GM10248 (cell line): Measurements from ENCODE around the gene RLIM.
"Not testable (repeated sequence)": the region's sequence is repeated elsewhere in the genome, so short reads cannot be mapped to it uniquely, and the experiment has no call there.

Experiments
- CTCF ChIA-PET: fragments of 300-600 bp; sonication (Branson Sonifier 250); formaldehyde crosslinking; extraction: SDS; loops from one replicate; lab custom pipeline; 2021; ENCODE audit warnings: antibody characterized with exemption; lab: Yijun Ruan, JAX
- POLR2A ChIA-PET: fragments of 350-650 bp; sonication (Branson Sonifier 250); formaldehyde crosslinking; extraction: SDS; loops from one replicate; lab custom pipeline; 2020; ENCODE audit warnings: antibody characterized with exemption; lab: Yijun Ruan, JAX
- DNase-seq: peaks from one replicate; pipeline ENCODE4 v3.0.0; 2012; ENCODE audit errors: extremely low spot score
- TF ChIP-seq, protein P1 (sequence below): IDR thresholded peaks from 2 replicates; pipeline ENCODE4 v1.5.1; 2012; ENCODE audit warnings: mild to moderate bottlenecking, low read depth; ENCODE audit errors: extremely low read depth, missing control alignments, control extremely low read depth

RLIM gene, protein sequence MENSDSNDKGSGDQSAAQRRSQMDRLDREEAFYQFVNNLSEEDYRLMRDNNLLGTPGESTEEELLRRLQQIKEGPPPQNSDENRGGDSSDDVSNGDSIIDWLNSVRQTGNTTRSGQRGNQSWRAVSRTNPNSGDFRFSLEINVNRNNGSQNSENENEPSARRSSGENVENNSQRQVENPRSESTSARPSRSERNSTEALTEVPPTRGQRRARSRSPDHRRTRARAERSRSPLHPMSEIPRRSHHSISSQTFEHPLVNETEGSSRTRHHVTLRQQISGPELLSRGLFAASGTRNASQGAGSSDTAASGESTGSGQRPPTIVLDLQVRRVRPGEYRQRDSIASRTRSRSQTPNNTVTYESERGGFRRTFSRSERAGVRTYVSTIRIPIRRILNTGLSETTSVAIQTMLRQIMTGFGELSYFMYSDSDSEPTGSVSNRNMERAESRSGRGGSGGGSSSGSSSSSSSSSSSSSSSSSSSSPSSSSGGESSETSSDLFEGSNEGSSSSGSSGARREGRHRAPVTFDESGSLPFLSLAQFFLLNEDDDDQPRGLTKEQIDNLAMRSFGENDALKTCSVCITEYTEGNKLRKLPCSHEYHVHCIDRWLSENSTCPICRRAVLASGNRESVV

DNA sequence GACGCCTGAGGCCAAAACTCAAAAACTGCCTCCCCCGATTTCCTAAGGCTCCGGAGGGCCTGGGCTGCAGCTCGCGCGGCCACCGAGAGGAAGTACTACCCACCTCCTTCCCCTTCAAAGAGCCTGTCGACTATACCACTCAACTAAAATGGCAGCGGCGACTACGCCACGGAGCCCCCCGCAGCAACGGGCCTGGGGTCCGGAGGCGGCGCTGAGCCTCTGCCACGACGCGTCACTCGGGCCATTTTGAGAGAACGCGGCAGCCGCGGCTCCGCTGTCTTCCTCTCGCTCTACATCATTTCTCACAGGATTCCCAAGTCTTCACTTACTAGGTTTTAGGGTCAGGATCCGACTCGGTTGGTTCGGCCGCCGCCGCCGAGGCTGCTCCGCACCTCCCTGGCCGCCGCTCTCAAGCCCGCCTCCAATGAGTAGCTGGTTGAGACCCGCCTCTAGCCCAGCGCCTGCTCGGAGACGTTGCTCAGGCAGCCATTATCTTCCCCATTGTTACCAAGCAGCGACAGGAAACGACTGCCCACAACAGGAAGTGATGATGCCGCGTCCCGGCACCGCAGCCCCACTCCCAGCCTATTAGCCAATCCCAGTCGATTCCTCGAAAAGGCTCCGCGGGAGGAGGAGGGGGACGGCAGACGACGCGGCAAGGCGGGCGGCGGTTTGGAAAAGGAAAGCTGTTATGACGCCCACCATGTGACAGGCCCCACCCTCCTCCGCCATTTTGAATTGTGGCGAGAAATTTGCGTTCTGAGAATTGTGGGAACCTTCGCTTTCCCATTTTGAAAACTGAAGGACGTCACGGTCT lies at the start of gene RLIM:
Gene RLIM (minus strand): TSS at position 532 of the 817 bp plus-strand sequence. CDS start 18,647 bp downstream, outside the sequence.
- POLR2A ChIA-PET = no interaction called here
- CTCF ChIA-PET = no interaction called here
- DNase-seq = peak; percentile 88
- TF ChIP-seq, protein P1, sequence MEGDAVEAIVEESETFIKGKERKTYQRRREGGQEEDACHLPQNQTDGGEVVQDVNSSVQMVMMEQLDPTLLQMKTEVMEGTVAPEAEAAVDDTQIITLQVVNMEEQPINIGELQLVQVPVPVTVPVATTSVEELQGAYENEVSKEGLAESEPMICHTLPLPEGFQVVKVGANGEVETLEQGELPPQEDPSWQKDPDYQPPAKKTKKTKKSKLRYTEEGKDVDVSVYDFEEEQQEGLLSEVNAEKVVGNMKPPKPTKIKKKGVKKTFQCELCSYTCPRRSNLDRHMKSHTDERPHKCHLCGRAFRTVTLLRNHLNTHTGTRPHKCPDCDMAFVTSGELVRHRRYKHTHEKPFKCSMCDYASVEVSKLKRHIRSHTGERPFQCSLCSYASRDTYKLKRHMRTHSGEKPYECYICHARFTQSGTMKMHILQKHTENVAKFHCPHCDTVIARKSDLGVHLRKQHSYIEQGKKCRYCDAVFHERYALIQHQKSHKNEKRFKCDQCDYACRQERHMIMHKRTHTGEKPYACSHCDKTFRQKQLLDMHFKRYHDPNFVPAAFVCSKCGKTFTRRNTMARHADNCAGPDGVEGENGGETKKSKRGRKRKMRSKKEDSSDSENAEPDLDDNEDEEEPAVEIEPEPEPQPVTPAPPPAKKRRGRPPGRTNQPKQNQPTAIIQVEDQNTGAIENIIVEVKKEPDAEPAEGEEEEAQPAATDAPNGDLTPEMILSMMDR = no peak

DNA sequence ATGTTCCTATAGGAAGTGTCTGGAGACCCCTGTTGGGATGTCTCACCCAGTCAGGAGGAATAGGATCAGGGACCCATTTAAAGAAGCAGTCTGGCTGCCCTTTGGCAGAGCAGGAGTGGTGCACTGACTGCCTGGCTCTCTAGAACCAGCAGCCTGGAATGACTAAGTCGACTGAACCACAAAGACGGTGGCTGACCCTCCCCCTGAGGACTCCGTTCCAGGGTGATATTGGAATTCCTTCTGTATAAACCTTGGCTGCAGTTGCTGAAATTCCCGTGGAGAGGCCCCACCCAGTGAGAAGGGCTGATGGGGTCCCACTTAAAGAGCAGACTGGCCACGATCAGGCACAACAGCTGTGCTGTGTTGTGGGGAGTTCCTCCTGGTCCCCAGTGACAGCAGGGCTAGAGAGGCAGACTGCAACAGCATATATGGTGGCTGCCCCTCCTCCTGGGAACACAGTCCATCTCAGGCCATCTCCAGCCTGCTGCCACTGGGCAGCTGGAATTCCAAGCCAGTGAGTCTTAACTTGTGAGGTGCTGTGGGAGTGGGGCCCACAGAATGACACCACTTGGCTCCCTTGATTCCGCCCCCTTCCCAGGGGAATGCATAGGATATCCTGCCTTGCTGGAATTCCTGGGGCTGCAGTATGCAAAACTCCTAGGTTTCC lies 41.8 kb upstream of the RLIM start:
- TF ChIP-seq, protein P1 = no peak
- POLR2A ChIA-PET = no interaction called here
- CTCF ChIA-PET = no interaction called here
- no peak for DNase-seq

DNA sequence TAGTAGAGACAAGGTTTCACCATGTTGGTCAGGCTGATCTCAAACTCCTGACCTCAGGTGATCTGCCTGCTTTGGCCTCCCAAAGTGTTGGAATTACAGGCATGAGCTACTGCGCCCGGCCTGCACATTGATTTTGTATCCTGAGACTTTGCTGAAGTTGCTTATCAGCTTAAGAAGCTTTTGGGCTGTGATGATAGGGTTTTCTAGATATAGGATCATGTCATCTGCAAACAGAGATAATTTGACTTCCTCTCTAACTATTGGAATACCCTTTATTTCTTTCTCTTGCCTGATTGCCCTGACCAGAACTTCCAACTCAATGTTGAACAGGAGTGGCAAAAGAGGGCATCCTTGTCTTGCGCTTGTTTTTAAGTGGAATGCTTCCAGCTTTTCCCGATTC lies 40.5 kb upstream of the RLIM start:
- DNase-seq, CTCF ChIA-PET, POLR2A ChIA-PET: not testable (repeated sequence)

DNA sequence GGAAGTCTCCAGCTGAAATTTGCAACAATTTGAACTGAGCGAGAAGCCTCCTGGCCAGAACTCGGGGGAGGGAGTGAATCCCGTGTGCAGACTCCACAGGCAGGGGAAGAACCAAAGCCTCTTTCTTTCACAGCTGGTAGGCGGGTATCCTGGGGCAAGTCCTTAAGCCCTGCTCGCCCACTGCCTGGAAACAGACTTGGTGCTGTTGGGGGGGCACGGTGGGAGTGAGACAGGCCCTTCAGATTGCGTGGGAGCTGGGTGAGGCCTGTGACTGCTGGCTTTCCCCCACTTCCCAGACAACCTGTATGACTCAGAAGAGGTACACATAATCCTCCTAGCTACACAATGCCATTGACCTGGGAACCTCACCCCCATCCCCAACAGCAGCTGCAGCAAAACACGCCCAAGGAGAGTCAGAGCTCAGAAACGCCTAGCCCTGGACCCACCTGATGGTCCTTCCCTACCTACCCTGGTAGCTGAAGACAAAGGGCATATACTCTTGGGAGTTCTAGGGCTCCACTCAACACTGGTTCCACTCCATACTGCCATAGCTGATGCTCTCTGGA lies 22.4 kb upstream of the RLIM start:
- TF ChIP-seq, protein P1 = no peak
- ChIA-PET CTCF (no interaction called here), POLR2A (no interaction called here)
- DNase-seq = no peak

DNA sequence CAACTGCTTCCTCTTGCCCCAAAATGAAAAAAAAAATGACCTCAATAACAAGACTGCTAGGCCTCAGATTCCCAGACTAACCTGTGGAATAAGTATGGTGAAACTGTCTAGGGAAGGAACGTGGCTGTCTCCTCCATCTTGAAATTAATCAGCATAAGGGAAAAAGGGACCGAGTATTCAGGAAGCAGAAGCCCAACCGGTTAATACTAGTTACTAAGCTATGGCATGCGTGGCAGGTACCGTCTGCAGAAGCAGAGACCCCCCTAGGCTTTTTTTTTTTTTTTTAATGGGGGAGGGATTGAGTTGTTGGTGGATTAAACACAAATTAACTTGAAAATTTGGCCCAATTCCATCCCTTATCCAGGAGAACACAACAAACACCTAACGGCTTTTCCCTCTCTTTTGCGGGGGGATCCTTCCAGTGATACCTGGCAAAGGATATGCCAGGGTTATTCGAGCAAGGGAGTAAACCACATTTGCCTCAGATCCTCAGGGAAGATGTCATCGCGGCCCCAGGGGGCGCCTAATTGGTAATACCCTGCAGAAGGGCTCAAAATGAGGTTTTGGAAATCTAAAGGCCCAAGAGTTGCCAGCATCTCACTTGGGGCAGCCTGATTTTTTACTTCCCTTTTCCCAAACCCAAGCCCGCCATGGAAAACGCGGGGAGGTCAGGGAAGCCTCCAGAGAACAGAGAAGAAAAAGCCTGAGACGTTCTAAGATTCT lies 893 bp downstream of the RLIM start:
- ChIA-PET POLR2A (no interaction called here), CTCF (interaction anchor here (0.6 kb wide), 1 partner anchor 284 kb away, joined by 3 read pairs; no protein-coding TSS in a partner anchor)
- no peak for DNase-seq
- TF ChIP-seq, protein P1 = peak; percentile 8

DNA sequence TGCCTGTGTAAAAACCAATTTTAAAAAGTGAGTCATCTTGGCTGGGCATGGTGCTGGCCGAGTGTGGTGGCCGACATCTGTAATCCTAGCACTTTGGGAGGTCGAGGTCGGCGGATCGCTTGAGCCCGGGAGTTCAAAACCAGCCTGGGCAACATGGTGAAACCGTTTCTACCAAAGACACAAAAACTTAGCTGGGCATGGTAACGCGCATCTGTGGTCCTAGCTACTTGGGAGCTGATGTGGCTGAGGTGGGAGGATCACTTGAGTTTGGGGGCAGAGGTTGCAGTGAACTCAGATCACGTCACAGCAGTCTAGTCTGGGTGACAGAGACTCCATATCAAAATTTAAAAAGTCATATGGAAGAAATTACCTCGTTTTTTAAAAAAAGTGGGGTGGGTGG lies 7.6 kb downstream of the RLIM start:
- ChIA-PET CTCF (no interaction called here), POLR2A (no interaction called here)
- DNase-seq = no peak
- TF ChIP-seq, protein P1 = no peak
